ENCODE measurements around the gene ARF1. TPM values are rescaled to one million over a fixed set of nuclear protein-coding genes. Genes with fewer than 3 reads are reported as not detected.

The ARF1 gene
- total RNA-seq, 1 experiment from 2014 or later, result 512 TPM

DNA sequence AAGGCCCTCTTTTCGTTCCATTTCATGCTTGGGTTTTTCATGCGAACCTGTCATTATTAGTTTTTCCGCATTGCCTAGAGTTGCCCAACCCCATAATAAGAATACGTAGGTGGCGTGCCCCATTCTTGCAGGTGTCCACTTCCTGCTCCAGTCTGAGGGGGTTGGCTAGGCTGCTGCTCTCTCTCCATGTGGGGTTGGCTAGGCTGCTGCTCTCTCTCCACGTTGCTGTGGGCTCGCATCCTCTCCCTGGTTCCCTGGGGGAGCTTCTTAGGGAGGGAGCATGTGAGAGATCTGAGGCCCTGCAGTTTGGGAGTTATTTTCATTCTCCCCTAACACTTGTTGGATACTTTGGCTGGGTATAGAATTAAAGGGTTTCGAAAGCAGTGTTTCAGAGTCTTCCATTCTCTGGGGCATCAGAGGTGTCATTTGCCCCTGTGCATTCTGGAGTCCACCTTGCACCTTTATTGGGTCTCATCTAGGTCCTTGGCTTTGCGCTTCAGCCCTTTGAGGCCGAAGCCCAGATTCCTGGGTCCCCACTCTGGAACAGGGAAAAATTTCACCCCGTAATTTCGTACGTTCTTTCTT is 12.0 kb downstream of the ARF1 start:
- Mint-ChIP-seq H3K4me1 (ENCODE audit: low read depth, unreplicated experiment) (peaks cover 34% of the 10 kb centered on the region), H3K4me3 (ENCODE audit: low read depth, unreplicated experiment) (no peak overlapping the region), H3K36me3 (ENCODE audit: insufficient read depth, unreplicated experiment) (peaks cover 100% of the 10 kb centered on the region), H3K9me3 (ENCODE audit: low read depth, unreplicated experiment) (peaks cover 8% of the 10 kb centered on the region), H3K27me3 (ENCODE audit: unreplicated experiment) (no peaks in the 10 kb centered on the region), H3K27ac (ENCODE audit: unreplicated experiment) (peak overlapping the region; percentile 14)
- DNase-seq, result no peak
- TF ChIP-seq, protein P1, sequence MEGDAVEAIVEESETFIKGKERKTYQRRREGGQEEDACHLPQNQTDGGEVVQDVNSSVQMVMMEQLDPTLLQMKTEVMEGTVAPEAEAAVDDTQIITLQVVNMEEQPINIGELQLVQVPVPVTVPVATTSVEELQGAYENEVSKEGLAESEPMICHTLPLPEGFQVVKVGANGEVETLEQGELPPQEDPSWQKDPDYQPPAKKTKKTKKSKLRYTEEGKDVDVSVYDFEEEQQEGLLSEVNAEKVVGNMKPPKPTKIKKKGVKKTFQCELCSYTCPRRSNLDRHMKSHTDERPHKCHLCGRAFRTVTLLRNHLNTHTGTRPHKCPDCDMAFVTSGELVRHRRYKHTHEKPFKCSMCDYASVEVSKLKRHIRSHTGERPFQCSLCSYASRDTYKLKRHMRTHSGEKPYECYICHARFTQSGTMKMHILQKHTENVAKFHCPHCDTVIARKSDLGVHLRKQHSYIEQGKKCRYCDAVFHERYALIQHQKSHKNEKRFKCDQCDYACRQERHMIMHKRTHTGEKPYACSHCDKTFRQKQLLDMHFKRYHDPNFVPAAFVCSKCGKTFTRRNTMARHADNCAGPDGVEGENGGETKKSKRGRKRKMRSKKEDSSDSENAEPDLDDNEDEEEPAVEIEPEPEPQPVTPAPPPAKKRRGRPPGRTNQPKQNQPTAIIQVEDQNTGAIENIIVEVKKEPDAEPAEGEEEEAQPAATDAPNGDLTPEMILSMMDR (IDR thresholded peaks at IDR 0.05; ENCODE audit: unreplicated experiment), result no peak
- intact Hi-C loops (cut with micrococcal nuclease; ENCODE audit: unreplicated experiment), result no loop called here
- CTCF ChIA-PET, result no interaction called here
- BruUV-seq (replicated peaks), result no TSS peak

DNA sequence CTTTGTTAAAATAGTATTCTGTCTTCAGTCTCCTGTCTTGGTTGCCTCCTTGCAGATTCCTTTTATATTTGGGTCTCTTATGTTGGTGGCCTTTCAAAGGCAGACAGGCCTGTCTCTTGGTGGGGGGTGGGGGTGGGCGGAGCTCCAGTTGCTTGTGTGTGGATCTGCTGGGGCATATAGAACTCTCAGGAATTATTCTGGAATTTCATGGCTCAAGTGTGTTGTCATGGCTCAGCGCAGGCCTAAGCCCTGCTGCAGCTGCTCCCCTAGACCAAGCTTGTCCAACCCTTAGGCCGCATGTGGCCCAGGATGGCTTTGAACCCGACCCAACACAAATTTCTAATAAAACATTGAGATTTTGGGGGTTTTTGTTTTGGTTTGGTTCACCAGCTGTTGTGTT is 12.7 kb downstream of the ARF1 start:
- no peak overlapping the region for H3K4me3 Mint-ChIP-seq (ENCODE audit: low read depth, unreplicated experiment)
- no peak for DNase-seq
- H3K9me3 Mint-ChIP-seq (ENCODE audit: low read depth, unreplicated experiment), result peaks cover 8% of the 10 kb centered on the region
- BruUV-seq (replicated peaks), result no TSS peak
- peak overlapping the region; percentile 14 for H3K27ac Mint-ChIP-seq (ENCODE audit: unreplicated experiment)
- peaks cover 100% of the 10 kb centered on the region for H3K36me3 Mint-ChIP-seq (ENCODE audit: insufficient read depth, unreplicated experiment)
- peaks cover 28% of the 10 kb centered on the region for H3K4me1 Mint-ChIP-seq (ENCODE audit: low read depth, unreplicated experiment)
- TF ChIP-seq, protein P1 (IDR thresholded peaks at IDR 0.05; ENCODE audit: unreplicated experiment), result no peak
- intact Hi-C loops (cut with micrococcal nuclease; ENCODE audit: unreplicated experiment), result no loop called here
- CTCF ChIA-PET, result no interaction called here
- H3K27me3 Mint-ChIP-seq (ENCODE audit: unreplicated experiment), result no peaks in the 10 kb centered on the region

GRCh38 chr1:228095938-228096337 is 13.4 kb downstream of the ARF1 start:
- no TSS peak for BruUV-seq (replicated peaks)
- Mint-ChIP-seq H3K27ac (ENCODE audit: unreplicated experiment) (no peak overlapping the region), H3K9me3 (ENCODE audit: low read depth, unreplicated experiment) (peaks cover 8% of the 10 kb centered on the region), H3K27me3 (ENCODE audit: unreplicated experiment) (no peaks in the 10 kb centered on the region), H3K36me3 (ENCODE audit: insufficient read depth, unreplicated experiment) (peaks cover 100% of the 10 kb centered on the region), H3K4me1 (ENCODE audit: low read depth, unreplicated experiment) (peaks cover 21% of the 10 kb centered on the region), H3K4me3 (ENCODE audit: low read depth, unreplicated experiment) (no peak overlapping the region)
- TF ChIP-seq, protein P1 (IDR thresholded peaks at IDR 0.05; ENCODE audit: unreplicated experiment), result no peak
- intact Hi-C loops (cut with micrococcal nuclease; ENCODE audit: unreplicated experiment), result no loop called here
- DNase-seq, result no peak
- CTCF ChIA-PET, result no interaction called here

GRCh38 chr1:228096416-228097332 is 14.2 kb downstream of the ARF1 start:
- TF ChIP-seq, protein P1 (IDR thresholded peaks at IDR 0.05; ENCODE audit: unreplicated experiment), result no peak
- peaks cover 100% of the 10 kb centered on the region for H3K36me3 Mint-ChIP-seq (ENCODE audit: insufficient read depth, unreplicated experiment)
- no peak overlapping the region for H3K4me3 Mint-ChIP-seq (ENCODE audit: low read depth, unreplicated experiment)
- BruUV-seq (replicated peaks), result no TSS peak
- H3K9me3 Mint-ChIP-seq (ENCODE audit: low read depth, unreplicated experiment), result peaks cover 8% of the 10 kb centered on the region
- no peak overlapping the region for H3K27ac Mint-ChIP-seq (ENCODE audit: unreplicated experiment)
- DNase-seq, result no peak
- intact Hi-C loops (cut with micrococcal nuclease; ENCODE audit: unreplicated experiment), result no loop called here
- CTCF ChIA-PET, result no interaction called here
- H3K27me3 Mint-ChIP-seq (ENCODE audit: unreplicated experiment), result no peaks in the 10 kb centered on the region
- peaks cover 21% of the 10 kb centered on the region for H3K4me1 Mint-ChIP-seq (ENCODE audit: low read depth, unreplicated experiment)

All from Calu3 (cell line).